Endothelial cell (in vitro differentiated cells): ENCODE measurements around the gene P4HTM. TPM values are rescaled to one million over a fixed set of nuclear protein-coding genes. Genes with fewer than 3 reads are reported as not detected.

Source experiments
- DNase-seq: peaks from one replicate; pipeline ENCODE4 v3.0.0; 2021; ENCODE audit warnings: low spot score
- H3K27ac Mint-ChIP-seq: one replicate; pipeline ENCODE4 v1.8.0; 2021; ENCODE audit warnings: mixed read lengths, inconsistent platforms; ENCODE audit not compliant: unreplicated experiment
- H3K27me3 Mint-ChIP-seq: one replicate; pipeline ENCODE4 v1.8.0; 2021; ENCODE audit warnings: mild to moderate bottlenecking, moderate library complexity, mixed read lengths, inconsistent platforms; ENCODE audit not compliant: unreplicated experiment
- H3K36me3 Mint-ChIP-seq: one replicate; pipeline ENCODE4 v1.8.0; 2021; ENCODE audit warnings: mild to moderate bottlenecking, low read depth, mixed read lengths, inconsistent platforms; ENCODE audit not compliant: unreplicated experiment
- H3K4me1 Mint-ChIP-seq: one replicate; pipeline ENCODE4 v1.8.0; 2021; ENCODE audit warnings: mild to moderate bottlenecking, mixed read lengths, inconsistent platforms; ENCODE audit not compliant: unreplicated experiment
- H3K4me3 Mint-ChIP-seq: one replicate; pipeline ENCODE4 v1.8.0; 2021; ENCODE audit warnings: mild to moderate bottlenecking, mixed read lengths, inconsistent platforms; ENCODE audit not compliant: unreplicated experiment
- H3K9me3 Mint-ChIP-seq: one replicate; pipeline ENCODE4 v1.8.0; 2021; ENCODE audit warnings: mixed read lengths, inconsistent platforms; ENCODE audit not compliant: unreplicated experiment
- total RNA-seq: library from RNA; stranded (reverse); fragmentation: NEBNext Ultra II Directional; extraction: Animal tissue kit (Norgen Biotek cat#: 25700); gene quantifications from one replicate; pipeline ENCODE4 v1.2.1, GENCODE V29; 2021; ENCODE audit not compliant: unreplicated experiment
- TF ChIP-seq, protein P1 (sequence below): fragments of 200-600 bp; sonication (generic); IDR thresholded peaks from one replicate; pipeline ENCODE4 v1.5.0; 2021; ENCODE audit warnings: antibody characterized with exemption; ENCODE audit not compliant: unreplicated experiment

Gene P4HTM
- total RNA-seq, 1 donor from 2014 or later, result 9.3 TPM

- no peaks in the 10 kb centered on the region for H3K9me3 Mint-ChIP-seq
- DNase-seq, result no peak
- H3K4me1 Mint-ChIP-seq, result no peaks in the 10 kb centered on the region
- peaks cover 2% of the 10 kb centered on the region for H3K27me3 Mint-ChIP-seq
- TF ChIP-seq, protein P1, sequence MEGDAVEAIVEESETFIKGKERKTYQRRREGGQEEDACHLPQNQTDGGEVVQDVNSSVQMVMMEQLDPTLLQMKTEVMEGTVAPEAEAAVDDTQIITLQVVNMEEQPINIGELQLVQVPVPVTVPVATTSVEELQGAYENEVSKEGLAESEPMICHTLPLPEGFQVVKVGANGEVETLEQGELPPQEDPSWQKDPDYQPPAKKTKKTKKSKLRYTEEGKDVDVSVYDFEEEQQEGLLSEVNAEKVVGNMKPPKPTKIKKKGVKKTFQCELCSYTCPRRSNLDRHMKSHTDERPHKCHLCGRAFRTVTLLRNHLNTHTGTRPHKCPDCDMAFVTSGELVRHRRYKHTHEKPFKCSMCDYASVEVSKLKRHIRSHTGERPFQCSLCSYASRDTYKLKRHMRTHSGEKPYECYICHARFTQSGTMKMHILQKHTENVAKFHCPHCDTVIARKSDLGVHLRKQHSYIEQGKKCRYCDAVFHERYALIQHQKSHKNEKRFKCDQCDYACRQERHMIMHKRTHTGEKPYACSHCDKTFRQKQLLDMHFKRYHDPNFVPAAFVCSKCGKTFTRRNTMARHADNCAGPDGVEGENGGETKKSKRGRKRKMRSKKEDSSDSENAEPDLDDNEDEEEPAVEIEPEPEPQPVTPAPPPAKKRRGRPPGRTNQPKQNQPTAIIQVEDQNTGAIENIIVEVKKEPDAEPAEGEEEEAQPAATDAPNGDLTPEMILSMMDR, result no peak
- H3K4me3 Mint-ChIP-seq, result no peak overlapping the region
- H3K36me3 Mint-ChIP-seq, result peaks cover 31% of the 10 kb centered on the region
- no peak overlapping the region for H3K27ac Mint-ChIP-seq
Observed at GRCh38 chr3:48970586-48970985, 19.5 kb upstream of the P4HTM start.

GRCh38 chr3:48974076-48974864, 15.8 kb upstream of the P4HTM start:
- Mint-ChIP-seq H3K27me3 (peaks cover 2% of the 10 kb centered on the region), H3K4me3 (no peak overlapping the region), H3K27ac (no peak overlapping the region), H3K9me3 (no peaks in the 10 kb centered on the region), H3K36me3 (peaks cover 31% of the 10 kb centered on the region), H3K4me1 (no peaks in the 10 kb centered on the region)
- TF ChIP-seq, protein P1, result no peak
- no peak for DNase-seq

GRCh38 chr3:48979451-48979850, 10.6 kb upstream of the P4HTM start:
- peaks cover 2% of the 10 kb centered on the region for H3K27me3 Mint-ChIP-seq
- no peak overlapping the region for H3K4me3 Mint-ChIP-seq
- peaks cover 34% of the 10 kb centered on the region for H3K36me3 Mint-ChIP-seq
- no peak overlapping the region for H3K27ac Mint-ChIP-seq
- no peaks in the 10 kb centered on the region for H3K9me3 Mint-ChIP-seq
- TF ChIP-seq, protein P1, result no peak
- peaks cover 2% of the 10 kb centered on the region for H3K4me1 Mint-ChIP-seq
- no peak for DNase-seq

DNA sequence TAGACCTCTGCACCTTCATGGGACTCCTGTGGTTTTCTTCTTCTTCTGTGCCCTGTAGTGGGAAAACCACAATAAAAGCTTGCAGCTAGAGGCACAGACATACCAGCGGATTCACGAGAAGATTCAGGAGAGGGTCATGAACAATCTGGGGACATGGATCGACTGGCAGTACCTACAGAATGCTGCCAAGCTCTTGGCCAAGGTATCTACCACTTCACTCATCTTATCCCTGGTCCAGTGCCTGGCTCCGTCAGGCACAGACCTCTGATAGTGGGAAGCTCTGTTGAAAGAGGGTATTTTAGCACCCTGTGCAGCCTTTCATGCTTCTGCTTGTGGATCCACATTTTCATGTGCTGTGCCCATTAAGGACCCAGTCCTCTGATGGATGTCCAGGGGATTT, 9.7 kb upstream of the P4HTM start:
- no peak for DNase-seq
- H3K4me3 Mint-ChIP-seq, result no peak overlapping the region
- peaks cover 6% of the 10 kb centered on the region for H3K4me1 Mint-ChIP-seq
- peaks cover 26% of the 10 kb centered on the region for H3K36me3 Mint-ChIP-seq
- H3K9me3 Mint-ChIP-seq, result no peaks in the 10 kb centered on the region
- peaks cover 2% of the 10 kb centered on the region for H3K27me3 Mint-ChIP-seq
- no peak overlapping the region for H3K27ac Mint-ChIP-seq
- TF ChIP-seq, protein P1, result no peak

DNA sequence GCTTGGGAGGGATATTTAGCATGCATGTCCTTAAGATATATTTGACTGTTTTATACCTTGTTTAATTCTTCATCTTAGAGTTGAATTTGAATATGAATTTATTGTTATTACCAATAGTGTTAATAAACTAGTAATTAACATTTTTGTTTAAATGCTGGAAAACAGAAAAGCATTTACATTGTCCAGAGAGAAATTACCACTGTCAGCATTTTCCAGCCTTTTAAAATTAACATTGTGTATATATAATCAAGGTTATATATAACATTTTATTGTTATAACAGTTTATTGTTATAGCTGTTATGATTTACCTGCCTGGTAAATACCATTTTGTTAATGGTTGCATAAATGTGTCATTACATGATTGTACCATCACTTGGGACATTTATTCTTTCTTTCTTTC, 8.0 kb upstream of the P4HTM start:
- H3K4me1 Mint-ChIP-seq, result peaks cover 6% of the 10 kb centered on the region
- H3K27ac Mint-ChIP-seq, result no peak overlapping the region
- H3K9me3 Mint-ChIP-seq, result no peaks in the 10 kb centered on the region
- peaks cover 25% of the 10 kb centered on the region for H3K36me3 Mint-ChIP-seq
- peaks cover 2% of the 10 kb centered on the region for H3K27me3 Mint-ChIP-seq
- H3K4me3 Mint-ChIP-seq, result no peak overlapping the region
- TF ChIP-seq, protein P1, result no peak
- no peak for DNase-seq
